ENCODE measurements around the gene FAM241B.

Gene FAM241B

DNA sequence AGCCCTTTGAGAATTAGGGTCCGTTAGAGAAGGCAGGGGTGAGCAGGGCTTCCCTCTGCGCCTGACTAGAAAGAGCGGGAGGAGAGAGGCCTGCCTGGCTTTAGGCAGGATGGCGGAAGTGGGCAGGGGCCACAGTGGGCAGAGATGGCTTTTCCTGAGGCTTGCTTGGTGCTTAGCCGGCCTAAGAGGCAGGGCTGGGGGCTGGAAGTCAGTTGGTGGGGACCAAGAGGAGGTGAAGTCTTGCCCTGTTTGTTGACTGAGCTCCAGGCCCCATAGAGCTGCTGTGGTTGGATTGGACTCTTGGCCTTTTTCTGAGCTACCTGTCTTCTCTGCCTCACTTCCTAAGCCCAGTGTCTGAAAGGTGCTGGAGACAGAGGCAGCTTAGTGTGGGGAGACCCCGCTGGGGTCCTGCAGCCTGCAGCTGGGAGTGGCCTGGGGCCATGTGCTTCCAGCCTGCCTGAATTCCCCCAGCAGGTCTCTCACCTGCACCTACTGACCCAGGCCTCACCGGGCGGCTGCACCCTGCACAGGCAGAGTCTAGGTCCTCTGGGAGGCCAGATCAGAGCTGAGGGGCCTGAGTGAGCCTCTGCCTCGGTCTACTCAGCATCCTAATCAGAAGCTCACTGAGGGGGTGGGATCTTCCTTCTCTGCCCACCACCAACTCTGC, 4.8 kb downstream of the FAM241B start:
- DNase-seq = no peak

DNA sequence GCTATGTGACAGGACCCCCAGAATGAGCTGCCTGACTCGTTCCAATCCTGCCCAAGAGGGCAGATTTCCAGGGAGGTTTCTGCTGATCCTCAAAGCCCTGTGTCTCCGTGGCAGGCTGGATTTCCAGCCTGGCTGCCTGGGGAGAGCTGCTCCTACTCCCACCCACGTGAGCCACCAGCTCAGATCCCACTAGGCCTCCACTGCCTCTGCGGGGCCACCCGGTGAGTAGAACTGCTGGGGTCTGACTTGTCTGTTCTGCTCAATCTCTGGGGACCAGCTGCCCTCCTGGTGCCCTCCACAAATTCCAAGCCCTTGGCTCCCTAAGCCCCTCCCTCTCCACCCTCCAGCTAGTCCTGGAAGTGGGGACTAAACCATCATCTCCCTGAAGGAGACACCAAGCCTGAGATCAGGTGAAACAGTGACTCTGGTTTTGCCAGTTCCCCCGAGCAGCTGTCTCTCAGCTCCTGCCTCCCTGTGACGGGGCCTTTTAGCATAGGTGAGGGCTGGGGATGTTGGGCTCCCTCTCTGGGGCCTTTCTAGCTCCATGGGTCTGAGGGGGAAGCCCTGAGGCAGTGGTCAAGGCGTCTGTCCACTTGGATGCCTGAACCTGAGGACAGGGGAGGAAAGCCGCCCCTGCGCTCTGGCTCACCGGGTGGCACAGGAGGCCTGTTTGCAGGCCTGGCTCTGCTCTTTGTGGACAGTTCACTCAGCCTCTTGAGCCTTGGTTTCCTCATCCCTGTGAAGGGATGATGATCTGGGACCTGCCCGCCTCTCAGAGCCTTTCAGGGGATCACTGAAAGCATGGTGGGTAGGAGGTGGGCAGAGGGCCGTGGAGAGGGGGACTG, 5.6 kb downstream of the FAM241B start:
- no peak for DNase-seq

DNA sequence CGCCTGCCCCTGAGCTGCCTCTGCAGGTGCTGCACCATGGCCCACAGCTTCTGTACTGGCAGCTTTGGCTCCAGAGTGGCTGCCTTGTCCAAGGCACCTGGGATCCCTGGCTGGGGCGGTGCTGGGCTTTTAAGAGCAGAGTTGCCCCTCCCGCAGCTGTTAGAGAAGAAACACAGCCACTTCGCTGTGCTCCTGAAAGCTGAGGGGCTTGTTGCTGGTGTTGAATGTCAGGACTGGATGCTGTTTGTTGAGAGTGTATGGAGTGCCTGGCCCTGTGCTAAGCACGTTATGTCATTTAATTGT, 6.2 kb downstream of the FAM241B start:
- DNase-seq = no peak

DNA sequence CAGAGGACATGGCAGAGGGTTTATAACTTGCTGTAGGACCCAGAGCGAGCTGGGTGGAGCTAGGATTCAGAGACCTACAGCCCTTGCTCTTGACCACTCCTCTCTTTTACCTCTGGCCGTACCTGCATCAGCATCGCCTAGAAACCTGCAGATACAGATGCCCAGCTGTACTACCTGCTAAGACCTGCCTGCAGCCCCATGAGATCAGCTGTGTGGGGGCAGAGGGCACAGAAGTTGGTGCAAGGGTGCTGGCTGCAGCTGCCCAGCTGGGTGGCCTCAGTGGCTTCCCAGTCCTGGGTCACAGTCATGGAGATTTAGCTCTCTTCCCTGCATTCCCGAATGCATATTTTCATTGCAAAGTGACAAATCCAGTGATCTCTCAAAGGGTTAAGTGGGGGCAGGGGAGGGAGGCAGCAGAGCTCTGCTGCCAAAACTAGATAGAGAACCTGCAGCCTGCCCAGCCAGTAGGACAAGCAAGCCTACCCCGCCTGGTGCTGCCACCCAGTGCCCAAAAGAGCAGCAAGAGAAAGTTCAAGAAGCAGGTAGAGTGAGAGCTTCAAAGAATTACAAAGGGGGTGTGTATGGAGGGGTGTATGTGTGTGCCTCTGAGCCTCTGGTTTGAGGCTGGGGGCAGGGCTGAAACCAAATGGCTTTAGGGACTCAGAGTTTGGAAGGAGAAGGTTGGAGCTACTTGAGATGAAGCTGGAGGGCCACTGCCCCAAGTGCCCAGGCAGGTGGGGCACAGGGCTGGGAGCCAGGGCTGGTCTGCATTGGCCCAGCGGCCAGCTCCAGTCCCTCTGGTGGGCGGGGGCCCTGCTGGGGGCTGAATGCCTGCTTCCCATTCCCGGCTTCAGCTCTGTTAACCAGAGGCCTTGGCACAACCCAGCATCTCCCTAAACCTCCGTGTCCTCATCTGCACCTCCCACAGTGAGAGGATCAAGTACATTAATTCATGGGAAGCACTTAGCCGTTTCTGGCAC, 6.9 kb downstream of the FAM241B start:
- peak; percentile 34 to 61 for DNase-seq

DNA sequence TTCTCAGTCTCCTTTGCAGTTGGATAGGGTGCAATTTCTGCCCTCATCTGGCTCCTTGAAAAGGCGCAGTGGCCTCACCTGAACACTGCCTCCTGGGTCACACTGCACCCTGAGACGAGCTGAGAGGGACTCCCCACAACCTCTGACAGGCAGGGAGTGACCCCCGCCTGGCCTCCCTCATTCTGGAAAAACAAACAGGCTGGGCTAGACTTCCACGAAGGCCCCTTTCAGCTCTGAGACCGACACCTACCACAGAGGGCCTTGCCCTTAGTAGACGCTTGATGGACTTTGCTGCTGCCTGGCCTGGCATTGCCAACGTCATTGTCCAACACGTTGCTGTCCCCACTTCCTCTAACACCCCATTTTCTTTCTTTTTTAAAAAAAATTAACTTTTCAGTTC, 8.6 kb downstream of the FAM241B start:
- no peak for DNase-seq

DNA sequence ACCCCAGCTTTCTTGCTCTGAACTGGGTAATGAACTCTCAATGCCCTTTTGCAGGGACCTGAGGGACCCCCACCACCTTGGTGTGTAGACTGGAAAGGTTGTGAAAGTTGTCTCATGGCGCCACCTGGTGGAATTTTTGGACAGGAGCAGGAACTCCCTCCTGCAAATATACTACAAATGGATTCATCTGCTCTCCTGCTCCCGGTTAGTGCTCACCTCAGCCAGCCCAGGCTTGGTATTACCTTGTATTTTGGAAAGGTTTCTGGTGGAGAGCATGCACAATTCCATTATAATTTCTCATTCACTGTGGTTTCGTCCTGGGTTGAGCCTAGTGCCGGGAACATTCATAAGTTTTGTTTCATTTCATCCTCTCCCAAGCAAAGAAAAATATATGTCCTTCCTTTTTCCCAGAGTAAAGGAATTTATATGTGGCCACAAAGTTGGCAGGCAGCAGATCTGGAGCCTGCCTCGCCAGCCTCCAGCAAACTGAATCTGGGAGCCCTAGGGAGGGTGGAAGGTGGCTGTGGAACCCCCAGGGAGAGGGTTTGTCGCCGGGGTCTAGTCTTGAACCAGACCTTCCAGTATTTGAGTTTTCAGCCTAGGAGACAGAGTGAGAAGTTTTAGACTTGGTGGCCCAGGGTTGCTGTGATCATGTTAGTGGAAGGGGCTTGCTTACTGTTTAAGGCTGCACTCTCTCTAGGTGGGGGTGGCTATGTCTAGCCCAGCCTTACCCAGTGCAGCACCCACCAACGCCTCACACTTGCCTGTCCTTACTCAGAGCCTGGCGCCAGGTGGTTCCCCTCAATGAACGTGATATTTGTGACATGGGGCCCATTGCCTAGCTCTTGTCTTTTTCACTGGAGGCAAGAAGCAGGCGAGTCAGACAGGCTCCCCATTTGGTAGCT, 9.5 kb downstream of the FAM241B start:
- DNase-seq = peak; percentile 78 to 80

DNA sequence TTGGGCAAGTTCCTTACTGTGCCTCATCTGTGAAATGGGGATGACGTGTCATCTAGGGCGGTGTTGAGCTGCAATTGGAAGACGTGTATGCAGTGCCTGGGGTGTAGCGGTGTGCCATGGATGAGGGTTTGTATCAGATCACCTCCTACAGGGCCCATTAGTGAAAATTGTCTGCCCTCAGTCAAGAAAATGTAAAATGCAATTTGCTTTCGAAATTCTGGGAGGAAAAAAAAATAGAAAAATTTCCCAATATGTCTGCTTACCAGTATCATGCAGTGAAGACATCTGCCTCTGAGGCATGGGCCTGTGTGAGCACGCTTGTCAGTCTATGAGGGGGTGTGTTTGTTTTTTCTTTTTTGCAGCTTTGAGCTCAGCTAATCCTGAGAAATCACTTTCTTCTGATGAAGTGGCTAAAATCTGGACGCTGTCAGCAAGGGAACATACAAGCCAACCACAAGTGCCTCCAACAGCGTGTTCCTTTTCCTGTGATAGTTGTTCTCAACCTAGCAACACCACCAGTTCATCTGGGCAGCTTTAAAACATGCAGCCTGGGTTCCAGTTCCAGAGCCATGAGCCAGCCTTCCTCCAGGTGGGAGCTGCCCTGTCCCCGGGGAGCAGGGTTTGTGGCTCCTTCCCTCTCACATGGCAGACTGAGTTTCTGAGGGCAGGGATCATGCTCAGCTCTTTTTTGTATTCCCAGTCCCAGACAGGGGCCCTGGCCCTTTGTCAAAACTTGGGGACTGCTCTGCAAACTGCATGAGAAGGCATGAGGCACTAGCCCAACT, 10.3 kb downstream of the FAM241B start:
- no peak for DNase-seq

DNA sequence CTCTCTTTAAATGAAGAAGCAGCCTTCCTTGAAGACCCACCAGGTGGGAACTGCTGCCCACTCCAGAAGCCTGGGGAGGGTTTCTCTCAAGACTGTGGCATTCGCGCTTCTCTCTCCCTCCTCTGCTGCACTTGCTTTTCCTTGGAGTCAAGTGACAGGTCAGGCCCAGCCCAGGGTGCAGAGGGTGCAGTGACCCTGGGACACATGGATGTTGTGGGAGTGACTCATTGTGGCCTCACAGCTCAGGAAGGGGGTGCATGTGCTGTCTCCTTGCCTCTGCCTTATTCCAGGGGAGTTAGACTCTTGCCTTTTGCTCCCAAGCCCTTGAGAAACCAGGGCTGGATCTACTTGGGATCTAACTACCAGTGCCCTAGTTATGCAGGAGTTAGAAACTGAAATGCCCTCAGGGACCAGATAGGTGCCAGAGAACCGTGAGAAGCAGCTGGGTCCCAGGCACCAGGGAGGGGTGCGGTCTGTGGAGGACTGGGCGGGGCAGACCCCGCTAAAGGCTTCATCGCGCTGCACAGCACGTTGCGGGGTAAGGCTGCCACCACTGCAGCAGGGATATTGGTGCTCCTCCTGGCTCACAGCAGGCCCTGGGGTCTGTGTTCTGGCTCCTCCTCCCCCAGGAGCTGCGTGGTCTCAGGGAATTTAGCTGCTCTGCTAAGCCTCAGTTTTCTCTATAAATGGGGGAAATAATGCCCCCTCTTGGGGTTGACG, 11.4 kb downstream of the FAM241B start:
- no peak for DNase-seq

DNA sequence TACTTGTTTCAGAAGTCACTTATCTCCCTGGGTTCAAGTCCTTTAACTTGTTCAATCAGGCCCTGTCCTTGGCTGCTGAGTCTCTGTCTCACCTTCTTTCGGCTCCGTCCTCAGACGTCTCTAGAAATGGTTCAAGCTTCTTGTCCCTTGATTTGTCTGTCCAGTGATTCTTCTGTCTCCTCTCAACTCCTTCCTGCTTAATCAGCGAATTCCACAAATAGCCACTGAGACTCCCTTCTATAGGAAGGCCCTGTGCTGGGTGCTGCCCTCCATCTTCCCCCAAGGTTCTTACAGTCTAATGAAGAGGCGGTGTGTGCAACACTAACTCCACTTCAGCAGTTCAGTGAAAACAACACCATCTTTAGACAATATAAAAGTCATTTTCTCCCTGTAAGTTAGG, 12.7 kb downstream of the FAM241B start:
- DNase-seq = no peak

DNA sequence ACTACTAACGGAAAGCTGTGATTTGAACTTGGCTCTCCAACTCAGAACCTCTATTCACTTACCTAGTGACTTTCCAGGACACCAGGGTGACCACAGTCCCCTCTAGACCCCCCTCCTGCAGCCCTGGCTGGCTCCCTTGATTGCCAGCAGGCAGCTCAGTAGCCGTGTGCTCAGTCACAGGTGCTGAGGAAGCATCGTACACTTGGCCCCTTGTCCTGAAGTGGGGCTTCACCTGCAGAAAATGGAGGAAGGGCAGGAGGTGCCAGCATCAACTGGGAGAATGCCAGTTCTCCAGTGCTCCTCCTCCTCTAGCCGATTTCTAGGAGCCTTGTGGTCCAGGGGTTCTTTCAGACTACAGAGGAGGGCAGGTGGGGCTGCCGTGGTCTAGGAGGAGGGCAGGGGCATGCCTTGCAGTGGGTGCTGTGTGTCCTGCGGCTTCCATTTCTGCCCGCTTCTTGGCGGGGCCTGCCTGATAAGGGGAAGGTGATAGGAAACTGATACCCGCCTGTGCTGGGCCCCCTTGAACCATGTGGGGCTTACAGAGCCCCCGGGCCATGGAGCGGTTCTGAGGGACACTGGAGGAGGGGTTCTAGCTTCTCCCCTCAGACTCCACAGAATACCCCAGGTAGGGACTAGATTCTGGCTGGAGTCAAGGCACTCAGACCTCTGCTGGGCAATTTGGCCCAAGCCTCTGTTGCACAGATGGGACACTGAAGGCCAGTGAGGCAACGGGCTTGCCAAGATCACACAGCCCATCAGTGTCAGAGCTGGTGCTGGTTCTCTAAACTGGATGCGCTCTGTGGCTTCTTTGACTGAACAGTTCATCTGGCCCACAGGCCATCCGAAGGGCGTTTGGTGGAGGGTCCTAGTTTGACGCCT, 14.0 kb downstream of the FAM241B start:
- no peak for DNase-seq

DNA sequence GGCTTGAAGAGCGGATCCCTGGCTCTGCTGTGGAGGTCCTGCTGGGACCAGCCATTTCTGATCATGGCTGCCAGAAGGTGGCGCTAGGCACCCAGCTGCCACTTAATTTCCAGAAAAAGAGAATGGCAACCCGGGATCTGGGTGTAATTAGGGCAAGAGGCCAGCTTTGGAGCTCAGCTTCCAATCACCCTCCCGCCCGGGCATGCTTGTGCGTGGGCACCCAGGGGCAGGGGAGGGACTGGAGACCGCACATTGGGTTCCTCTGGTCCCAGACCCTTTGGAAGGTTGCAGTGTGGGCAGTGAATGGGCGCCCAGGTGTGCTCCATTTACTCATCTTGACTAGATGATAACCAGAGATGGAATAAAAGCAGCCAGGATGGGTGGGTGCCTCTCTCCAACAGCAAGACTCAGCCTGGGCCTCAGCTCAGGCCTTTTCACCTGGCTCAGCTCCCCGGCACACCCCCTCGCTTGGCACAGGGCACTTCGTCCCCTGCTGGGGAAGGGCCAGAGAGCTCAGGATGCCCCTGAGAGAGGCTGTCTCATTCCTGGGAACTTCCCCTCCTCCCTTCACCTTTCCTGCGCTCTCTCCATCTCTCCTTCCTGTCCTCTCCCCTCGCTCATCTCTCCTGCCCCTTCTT, 14.7 kb downstream of the FAM241B start:
- peak; percentile 59 to 67 for DNase-seq

DNA sequence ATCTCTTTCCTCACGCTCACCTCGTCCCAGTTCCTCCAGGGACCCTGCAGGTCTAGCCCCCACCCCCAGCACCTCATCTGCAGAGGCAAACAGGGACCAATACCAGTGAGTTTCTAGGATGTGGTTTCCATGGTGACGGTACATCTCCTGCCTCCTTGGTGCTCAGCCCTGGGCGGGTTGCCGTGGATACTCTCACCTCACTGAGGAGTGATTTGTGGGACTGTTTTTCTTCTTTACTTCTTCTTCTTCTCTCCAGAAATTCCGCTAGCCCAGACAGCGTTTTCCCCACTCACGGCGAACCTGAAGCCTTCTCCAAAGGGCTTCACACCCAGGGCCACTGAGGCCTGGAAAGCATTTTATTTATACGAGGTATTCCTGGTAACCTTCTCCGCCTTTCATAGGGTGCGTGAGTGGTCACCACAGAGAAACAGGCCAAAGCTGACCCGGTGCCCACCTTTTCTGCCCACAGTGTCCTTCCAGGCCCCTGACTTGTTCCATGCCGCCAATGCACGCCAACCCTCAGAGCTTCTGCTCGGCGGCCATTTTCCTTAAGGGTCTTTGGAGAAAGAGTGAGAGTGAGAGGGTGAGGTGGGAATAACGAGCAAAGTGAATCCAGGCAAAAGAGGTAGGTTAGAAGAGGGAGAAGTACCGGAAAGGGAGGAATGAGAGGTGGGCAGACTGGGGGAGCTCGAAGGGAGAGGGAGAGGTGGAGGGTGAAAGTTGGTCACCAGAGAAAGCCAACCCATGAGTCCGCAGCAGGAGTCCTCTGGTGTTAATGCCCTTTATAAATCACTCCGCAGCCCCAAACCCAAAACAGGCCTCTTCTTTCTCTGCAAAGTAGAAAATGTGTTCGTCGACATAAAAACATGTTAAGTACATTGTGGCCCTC, 15.5 kb downstream of the FAM241B start:
- DNase-seq = no peak

DNA sequence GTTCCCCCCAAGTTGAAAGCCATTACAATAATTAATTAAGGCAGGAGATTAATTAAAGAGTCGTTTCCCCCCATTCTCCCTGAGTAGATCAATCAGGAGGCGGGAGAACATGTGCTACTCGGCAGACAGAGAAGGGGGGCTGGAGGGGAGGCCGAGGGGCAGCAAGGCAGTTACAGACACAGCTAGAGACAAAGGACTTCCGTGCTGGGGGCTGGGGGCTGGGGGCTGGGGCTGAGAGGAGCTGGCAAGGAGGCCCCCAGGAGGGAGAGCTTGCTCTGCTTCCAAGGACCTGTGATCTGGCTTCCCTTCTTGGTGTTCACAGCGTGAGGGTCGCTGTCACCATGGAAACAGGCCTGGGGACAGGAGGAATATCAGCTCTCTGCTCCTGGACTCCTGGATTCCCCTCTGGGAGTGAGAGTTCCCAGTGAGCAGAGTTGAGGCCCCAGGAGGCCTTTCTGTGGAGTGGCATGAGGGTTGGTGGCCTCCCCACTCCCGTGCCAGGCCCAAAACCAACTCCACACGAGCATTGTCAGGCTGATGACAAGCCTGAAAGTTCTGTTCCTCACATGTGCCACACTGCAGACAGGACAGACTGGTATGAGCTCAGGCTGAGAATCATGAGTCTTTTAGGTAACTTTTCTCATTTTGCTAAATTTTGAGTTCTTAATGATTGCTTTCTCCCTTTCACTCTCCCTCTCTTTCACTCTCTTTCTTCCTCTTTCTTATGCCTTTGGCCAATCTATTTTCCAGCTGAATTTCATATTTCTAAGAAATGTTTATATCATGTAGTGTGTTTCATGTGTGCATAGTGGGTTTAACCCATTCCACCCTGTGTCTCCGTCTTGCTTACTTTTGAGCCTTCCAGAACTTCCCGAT, 16.4 kb downstream of the FAM241B start:
- no peak for DNase-seq

DNA sequence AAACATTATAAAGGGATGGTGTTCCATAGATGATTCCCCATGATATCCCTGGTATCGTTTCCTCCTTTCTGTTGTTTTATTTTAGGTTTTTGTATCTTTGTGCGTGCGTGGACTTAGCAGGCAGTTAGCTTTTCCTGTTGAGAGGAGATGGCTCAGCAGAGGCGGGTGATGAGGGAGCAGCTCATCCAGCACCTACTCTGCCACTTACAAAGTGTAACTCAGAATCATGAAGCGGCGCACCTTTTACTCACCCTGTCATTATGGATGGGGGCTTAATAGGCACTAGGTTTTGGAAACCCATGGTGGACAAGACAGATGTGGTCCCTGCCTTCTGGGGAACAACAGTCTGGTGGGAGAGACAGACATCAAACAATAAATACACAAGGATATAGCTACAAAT, 17.1 kb downstream of the FAM241B start:
- no peak for DNase-seq

DNA sequence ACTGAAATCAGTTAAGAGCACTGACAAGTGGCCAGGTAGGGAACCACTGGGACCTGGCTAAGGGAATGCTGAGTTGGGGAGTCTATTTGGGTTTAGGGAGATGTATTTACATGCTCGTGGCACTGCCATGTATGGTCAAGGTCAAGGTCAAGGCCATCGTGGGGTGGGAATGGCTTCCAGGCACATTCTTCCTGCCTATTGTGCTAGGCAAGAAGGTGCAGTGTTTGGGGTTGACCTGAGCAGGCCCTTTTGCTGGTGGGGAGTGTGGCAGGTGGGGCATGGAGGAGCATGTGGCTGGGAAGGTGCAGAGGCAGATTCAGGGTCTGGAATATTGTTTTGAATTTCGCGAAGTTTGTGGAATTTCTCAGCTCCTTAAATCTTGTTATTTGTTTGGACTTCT, 17.8 kb downstream of the FAM241B start:
- DNase-seq = no peak

DNA sequence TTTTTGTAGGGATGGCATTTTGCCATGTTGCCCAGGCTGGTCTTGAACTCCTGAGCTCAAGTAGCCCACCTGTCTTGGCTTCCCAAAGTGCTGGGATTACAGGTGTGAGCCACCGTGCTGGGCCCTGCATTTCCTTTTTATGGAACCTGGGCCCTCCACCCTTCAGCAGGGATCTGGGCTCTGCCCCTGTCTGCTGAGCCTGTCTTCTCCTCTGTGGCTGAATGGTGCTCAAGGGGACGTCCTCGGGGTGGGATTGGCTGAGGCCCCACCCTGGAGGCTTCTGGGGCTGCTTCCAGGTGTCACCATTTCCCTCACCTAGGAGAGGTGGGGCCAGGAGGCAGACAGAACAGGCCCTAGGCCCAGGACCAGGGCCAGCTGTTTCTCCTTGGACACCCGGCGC, 18.4 kb downstream of the FAM241B start:
- DNase-seq = no peak
